Esophagus muscularis mucosa (tissue), 3 donors: ENCODE results near the gene VAPA.

Experiments used
- CTCF ChIP-seq, 3 experiments: fragments of 200-600 bp in 2 of 3; fragments of 450-650 bp in 1 of 3; sonication (generic) in 2 of 3; IDR thresholded peaks; one replicate each; pipeline ENCODE4 v1.5.1; 2017 to 2019; ENCODE audit warnings: antibody characterized with exemption in 3 of 3, mild to moderate bottlenecking in 2 of 3, moderate library complexity in 1 of 3
- POLR2AphosphoS5 ChIP-seq, 2 donors: sonication (generic); formaldehyde crosslinking; IDR thresholded peaks; one replicate each; pipeline ENCODE4 v1.6.1; 2017; ENCODE audit warnings: antibody characterized with exemption in 2 of 2

- no peak for TF ChIP-seq CTCF (IDR thresholded peaks at IDR 0.05)
- no peak for TF ChIP-seq POLR2AphosphoS5 (IDR thresholded peaks at IDR 0.05)
Observed at GRCh38 chr18:9926223-9926894, 12.5 kb downstream of the VAPA start.
